ENCODE measurements around the gene NTPCR. TPM values are rescaled to one million over a fixed set of nuclear protein-coding genes. Genes with fewer than 3 reads are reported as not detected.

NTPCR gene
- polyA plus RNA-seq, 1 donor (not counting 4 experiments of a cell fraction or from before 2014, with no cell fraction given): 40.0 TPM

DNA sequence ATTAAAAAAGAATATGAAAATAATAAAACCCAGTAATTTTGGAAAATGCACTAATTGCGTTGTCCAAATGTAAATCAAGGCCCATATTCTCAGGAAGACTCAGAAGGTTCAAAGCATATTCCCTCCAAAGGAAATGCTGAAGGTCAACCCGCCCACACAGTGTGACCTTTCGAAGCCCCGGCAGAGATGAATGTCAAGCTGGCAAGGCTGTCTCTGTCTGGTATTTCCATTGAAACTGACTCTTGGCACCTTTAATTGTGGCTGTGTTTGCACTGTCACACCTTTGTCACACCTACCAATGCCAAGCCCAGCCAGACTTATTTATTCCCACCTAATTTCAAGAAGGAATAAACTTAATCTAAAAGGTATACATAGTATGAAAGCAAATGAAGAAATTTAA is 82.5 kb downstream of the NTPCR start:
- Histone ChIP-seq H3K27me3 (ENCODE audit: control insufficient read depth, extremely low read depth, insufficient read depth, low read length) (no peaks in the 10 kb centered on the region), H3K79me2 (ENCODE audit: control insufficient read depth, insufficient read depth, low read length) (no peaks in the 10 kb centered on the region), H3K4me3 (ENCODE audit: control insufficient read depth in 2 of 3, extremely low read depth in 1 of 3, insufficient read depth in 2 of 3, low read depth in 1 of 3, low read length in 3 of 3) (no peak overlapping the region), H2AFZ (ENCODE audit: control insufficient read depth, low read length) (no peak overlapping the region), H4K20me1 (ENCODE audit: control insufficient read depth, extremely low read depth, insufficient read depth, low read length) (no peaks in the 10 kb centered on the region), H3K4me2 (ENCODE audit: control insufficient read depth, extremely low read depth, insufficient read depth, low read depth, low read length) (no peak overlapping the region), H3K4me1 (ENCODE audit: control insufficient read depth, extremely low read depth, insufficient read depth, low read length) (no peaks in the 10 kb centered on the region), H3K9ac (ENCODE audit: control insufficient read depth, extremely low read depth, insufficient read depth, low read length) (no peak overlapping the region), H3K27ac (ENCODE audit: control insufficient read depth, insufficient read depth, low read length) (no peak overlapping the region), H3K9me3 (ENCODE audit: control insufficient read depth, low read depth, low read length) (no peaks in the 10 kb centered on the region), H3K36me3 (ENCODE audit: control insufficient read depth in 2 of 2, extremely low read depth in 1 of 2, insufficient read depth in 2 of 2, low read length in 2 of 2) (no peaks in the 10 kb centered on the region), H3K9me1 (ENCODE audit: control insufficient read depth, extremely low read depth, insufficient read depth, low read length) (no peaks in the 10 kb centered on the region)
- FAIRE-seq (no peak), DNase-seq (ENCODE audit: low read depth, low spot score) (no peak)
- TF ChIP-seq, protein P1, sequence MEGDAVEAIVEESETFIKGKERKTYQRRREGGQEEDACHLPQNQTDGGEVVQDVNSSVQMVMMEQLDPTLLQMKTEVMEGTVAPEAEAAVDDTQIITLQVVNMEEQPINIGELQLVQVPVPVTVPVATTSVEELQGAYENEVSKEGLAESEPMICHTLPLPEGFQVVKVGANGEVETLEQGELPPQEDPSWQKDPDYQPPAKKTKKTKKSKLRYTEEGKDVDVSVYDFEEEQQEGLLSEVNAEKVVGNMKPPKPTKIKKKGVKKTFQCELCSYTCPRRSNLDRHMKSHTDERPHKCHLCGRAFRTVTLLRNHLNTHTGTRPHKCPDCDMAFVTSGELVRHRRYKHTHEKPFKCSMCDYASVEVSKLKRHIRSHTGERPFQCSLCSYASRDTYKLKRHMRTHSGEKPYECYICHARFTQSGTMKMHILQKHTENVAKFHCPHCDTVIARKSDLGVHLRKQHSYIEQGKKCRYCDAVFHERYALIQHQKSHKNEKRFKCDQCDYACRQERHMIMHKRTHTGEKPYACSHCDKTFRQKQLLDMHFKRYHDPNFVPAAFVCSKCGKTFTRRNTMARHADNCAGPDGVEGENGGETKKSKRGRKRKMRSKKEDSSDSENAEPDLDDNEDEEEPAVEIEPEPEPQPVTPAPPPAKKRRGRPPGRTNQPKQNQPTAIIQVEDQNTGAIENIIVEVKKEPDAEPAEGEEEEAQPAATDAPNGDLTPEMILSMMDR (optimal IDR thresholded peaks at IDR 0.05 in 1 of 3, IDR thresholded peaks at IDR 0.05 in 1 of 3, conservative IDR thresholded peaks at IDR 0.05 in 1 of 3; ENCODE audit: extremely low read depth in 1 of 3, insufficient read depth in 2 of 3, low read length in 3 of 3): no peak
- no peak for TF ChIP-seq EZH2 (IDR thresholded peaks at IDR 0.05; ENCODE audit: low read length)
- dilution Hi-C loops (cut with MboI; ENCODE audit: extremely low pct_ligation_motif_present, low sequenced_read_pairs): no loop called here

DNA sequence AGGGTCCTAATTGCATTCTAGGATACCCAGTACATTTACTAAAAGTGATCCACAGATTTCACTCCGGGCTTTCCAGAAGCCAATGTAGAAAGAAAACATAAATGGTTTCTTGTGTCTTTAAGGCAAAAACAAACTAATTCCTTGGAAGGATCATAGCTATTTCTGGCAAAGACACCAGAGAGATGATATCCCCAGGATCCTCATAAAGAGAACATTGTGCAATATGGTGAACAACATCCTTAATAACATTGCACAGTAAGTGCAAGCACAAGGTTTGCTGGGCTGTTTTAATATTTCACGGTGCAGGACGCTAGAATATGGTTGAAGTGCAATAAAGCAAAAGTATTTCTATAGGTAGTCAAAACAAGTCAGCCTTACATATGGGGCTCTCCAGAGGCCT is 83.0 kb downstream of the NTPCR start:
- Histone ChIP-seq H3K9me1 (ENCODE audit: control insufficient read depth, extremely low read depth, insufficient read depth, low read length) (no peaks in the 10 kb centered on the region), H4K20me1 (ENCODE audit: control insufficient read depth, extremely low read depth, insufficient read depth, low read length) (no peaks in the 10 kb centered on the region), H3K79me2 (ENCODE audit: control insufficient read depth, insufficient read depth, low read length) (no peaks in the 10 kb centered on the region), H3K36me3 (ENCODE audit: control insufficient read depth in 2 of 2, extremely low read depth in 1 of 2, insufficient read depth in 2 of 2, low read length in 2 of 2) (no peaks in the 10 kb centered on the region), H3K4me3 (ENCODE audit: control insufficient read depth in 2 of 3, extremely low read depth in 1 of 3, insufficient read depth in 2 of 3, low read depth in 1 of 3, low read length in 3 of 3) (no peak overlapping the region), H3K4me2 (ENCODE audit: control insufficient read depth, extremely low read depth, insufficient read depth, low read depth, low read length) (no peak overlapping the region), H3K4me1 (ENCODE audit: control insufficient read depth, extremely low read depth, insufficient read depth, low read length) (no peaks in the 10 kb centered on the region), H2AFZ (ENCODE audit: control insufficient read depth, low read length) (no peak overlapping the region), H3K9ac (ENCODE audit: control insufficient read depth, extremely low read depth, insufficient read depth, low read length) (no peak overlapping the region), H3K27ac (ENCODE audit: control insufficient read depth, insufficient read depth, low read length) (no peak overlapping the region), H3K27me3 (ENCODE audit: control insufficient read depth, extremely low read depth, insufficient read depth, low read length) (no peaks in the 10 kb centered on the region), H3K9me3 (ENCODE audit: control insufficient read depth, low read depth, low read length) (no peaks in the 10 kb centered on the region)
- FAIRE-seq: no peak
- TF ChIP-seq EZH2 (IDR thresholded peaks at IDR 0.05; ENCODE audit: low read length): no peak
- TF ChIP-seq, protein P1 (optimal IDR thresholded peaks at IDR 0.05 in 1 of 3, IDR thresholded peaks at IDR 0.05 in 1 of 3, conservative IDR thresholded peaks at IDR 0.05 in 1 of 3; ENCODE audit: extremely low read depth in 1 of 3, insufficient read depth in 2 of 3, low read length in 3 of 3): no peak
- dilution Hi-C loops (cut with MboI; ENCODE audit: extremely low pct_ligation_motif_present, low sequenced_read_pairs): no loop called here
- DNase-seq (ENCODE audit: low read depth, low spot score): no peak

Other genes with a start within 250 kb of the NTPCR start
- gene MAP10, start 145.2 kb upstream of the NTPCR start, polyA plus RNA-seq: 0.50 to 0.71 TPM (median 0.67 TPM) in 3 replicates